Hepatocyte (in vitro differentiated cells): Measurements from ENCODE around the gene RUFY4. TPM values are rescaled to one million over a fixed set of nuclear protein-coding genes. Genes with fewer than 3 reads are reported as not detected.

Experiments used
- DNase-seq: peaks from one replicate; pipeline ENCODE4 v3.0.0-alpha.2; 2016; ENCODE audit warnings: low spot score
- H2AFZ ChIP-seq: fragments of 200-600 bp; sonication (generic); 2 replicates; pipeline ENCODE4 v1.6.0; 2016; ENCODE audit warnings: antibody characterized with exemption, mild to moderate bottlenecking
- H3K27ac ChIP-seq: fragments of 200-600 bp; sonication (generic); 2 replicates; pipeline ENCODE4 v1.5.1; 2016; ENCODE audit warnings: mild to moderate bottlenecking
- H3K27me3 ChIP-seq: fragments of 200-600 bp; sonication (generic); 2 replicates; pipeline ENCODE4 v1.6.1; 2016
- H3K36me3 ChIP-seq: fragments of 200-600 bp; sonication (generic); replicated peaks from 2 replicates; pipeline ENCODE4 v1.5.1; 2016; ENCODE audit warnings: low read depth; ENCODE audit not compliant: insufficient read depth
- H3K4me1 ChIP-seq: fragments of 200-600 bp; sonication (generic); 2 replicates; pipeline ENCODE4 v1.5.1; 2016; ENCODE audit warnings: mild to moderate bottlenecking, moderate library complexity; ENCODE audit not compliant: insufficient read depth
- H3K4me2 ChIP-seq: fragments of 200-600 bp; sonication (generic); 2 replicates; pipeline ENCODE4 v1.6.0; 2016
- H3K4me3 ChIP-seq: fragments of 200-600 bp; sonication (generic); 2 replicates; pipeline ENCODE4 v1.5.1; 2016; ENCODE audit warnings: mild to moderate bottlenecking
- H3K79me2 ChIP-seq: fragments of 200-600 bp; sonication (generic); 2 replicates; pipeline ENCODE4 v1.6.0; 2017; ENCODE audit warnings: mild to moderate bottlenecking
- H3K9me2 ChIP-seq: fragments of 200-600 bp; sonication (generic); replicated peaks from 2 replicates; pipeline ENCODE4 v1.6.0; 2017; ENCODE audit warnings: mild to moderate bottlenecking; ENCODE audit not compliant: insufficient read depth
- H3K9me3 ChIP-seq: fragments of 200-600 bp; sonication (generic); 2 replicates; pipeline ENCODE4 v1.5.1; 2016; ENCODE audit warnings: low read depth, mild to moderate bottlenecking
- H4K20me1 ChIP-seq: fragments of 200-600 bp; sonication (generic); 2 replicates; pipeline ENCODE4 v1.6.0; 2016; ENCODE audit warnings: mild to moderate bottlenecking; ENCODE audit not compliant: insufficient read depth, poor library complexity, severe bottlenecking
- CTCF ChIP-seq: fragments of 200-600 bp; sonication (generic); IDR thresholded peaks from 2 replicates; pipeline ENCODE4 v1.5.1; 2016; ENCODE audit warnings: antibody characterized with exemption, mild to moderate bottlenecking; ENCODE audit not compliant: poor library complexity
- EZH2 ChIP-seq: fragments of 200-600 bp; sonication (generic); IDR thresholded peaks from 2 replicates; pipeline ENCODE4 v1.6.1; 2016; ENCODE audit warnings: antibody characterized with exemption, mild to moderate bottlenecking, borderline replicate concordance
- EZH2phosphoT487 ChIP-seq: fragments of 200-600 bp; sonication (generic); IDR thresholded peaks from one replicate; pipeline ENCODE4 v1.6.1; 2018; ENCODE audit warnings: antibody characterized with exemption, mild to moderate bottlenecking, low read depth, moderate library complexity; ENCODE audit not compliant: unreplicated experiment, severe bottlenecking
- WGBS: methylation state at CpG from one replicate; pipeline ENCODE4 v1.1.6; 2016; ENCODE audit warnings: low lambda C conversion rate; ENCODE audit errors: missing lambda C conversion rate; 5-methylcytosine and 5-hydroxymethylcytosine counted together
- polyA plus RNA-seq: library from polyadenylated mRNA; unstranded; fragments of >200 nt; fragmentation: Nextera tagmentation; extraction: Ambion mirVana; gene quantifications from 2 replicates; pipeline ENCODE4 v1.2.1, GENCODE V29; 2016
- total RNA-seq: library from RNA; depleted of rRNA; stranded (reverse); fragments of >200 nt; gene quantifications from 2 replicates; pipeline ENCODE4 v1.2.3, GENCODE V29; 2014

The RUFY4 gene
- total and polyA plus RNA-seq, 2 experiments from 2014 or later = 0.10 to 1.5 TPM

- Histone ChIP-seq H3K36me3 (no peaks in the 10 kb centered on the region), H3K27me3 (no peaks in the 10 kb centered on the region), H3K4me1 (no peaks in the 10 kb centered on the region), H3K27ac (no peak overlapping the region), H3K9me2 (no peaks in the 10 kb centered on the region), H3K79me2 (no peaks in the 10 kb centered on the region), H2AFZ (no peak overlapping the region), H4K20me1 (no peaks in the 10 kb centered on the region), H3K4me2 (no peak overlapping the region), H3K4me3 (no peak overlapping the region), H3K9me3 (no peaks in the 10 kb centered on the region)
- 59% methylated on average over 15 of the region's 15 CpGs for WGBS
- no peak for DNase-seq
- no peak for TF ChIP-seq EZH2phosphoT487
- TF ChIP-seq CTCF = no peak
- TF ChIP-seq EZH2 = no peak
These were observed 11.2 kb downstream of the RUFY4 start for GRCh38 chr2:218079943-218080913.

- no peaks in the 10 kb centered on the region for H3K9me2 ChIP-seq
- 87% methylated on average over 2 of the region's 2 CpGs for WGBS
These were observed 12.0 kb downstream of the RUFY4 start for GRCh38 chr2:218081063-218081462.

GRCh38 chr2:218081695-218082094 lies 12.6 kb downstream of the RUFY4 start:
- no peak overlapping the region for H3K4me2 ChIP-seq
- WGBS = 57% methylated on average over 7 of the region's 7 CpGs
- H3K4me3 ChIP-seq = no peak overlapping the region
- H4K20me1 ChIP-seq = no peaks in the 10 kb centered on the region
- no peaks in the 10 kb centered on the region for H3K4me1 ChIP-seq
- H3K27me3 ChIP-seq = no peaks in the 10 kb centered on the region
- H3K9me2 ChIP-seq = no peaks in the 10 kb centered on the region
- no peaks in the 10 kb centered on the region for H3K79me2 ChIP-seq
- H3K9me3 ChIP-seq = no peaks in the 10 kb centered on the region
- TF ChIP-seq EZH2 (no peak), CTCF (no peak), EZH2phosphoT487 (no peak)
- no peaks in the 10 kb centered on the region for H3K36me3 ChIP-seq
- H2AFZ ChIP-seq = no peak overlapping the region
- H3K27ac ChIP-seq = no peak overlapping the region
- DNase-seq = no peak

More at GRCh38 chr2:218081063-218081462, 12.0 kb downstream of the RUFY4 start:
- Histone ChIP-seq H4K20me1 (no peaks in the 10 kb centered on the region), H3K79me2 (no peaks in the 10 kb centered on the region), H3K36me3 (no peaks in the 10 kb centered on the region), H3K9me3 (no peaks in the 10 kb centered on the region), H3K4me2 (no peak overlapping the region), H3K27ac (no peak overlapping the region), H3K4me3 (no peak overlapping the region), H3K27me3 (no peaks in the 10 kb centered on the region), H3K4me1 (no peaks in the 10 kb centered on the region), H2AFZ (no peak overlapping the region)
- DNase-seq = no peak
- no peak for TF ChIP-seq CTCF
- no peak for TF ChIP-seq EZH2phosphoT487
- no peak for TF ChIP-seq EZH2
